GM19324 (cell line): ENCODE results near the gene RGL1.

Experiments
- ATAC-seq: cut with Tn5 transposase; IDR thresholded peaks from one replicate; pipeline ENCODE4 v1.9.1; 2021; ENCODE audit warnings: mild to moderate bottlenecking, moderate library complexity; ENCODE audit not compliant: unreplicated experiment, low FRiP score

RGL1 gene

GRCh38 chr1:183910845-183911244, 105.9 kb downstream of the RGL1 start:
- no peak for ATAC-seq

GRCh38 chr1:183911285-183911684, 106.4 kb downstream of the RGL1 start:
- ATAC-seq = peak; percentile 82

DNA sequence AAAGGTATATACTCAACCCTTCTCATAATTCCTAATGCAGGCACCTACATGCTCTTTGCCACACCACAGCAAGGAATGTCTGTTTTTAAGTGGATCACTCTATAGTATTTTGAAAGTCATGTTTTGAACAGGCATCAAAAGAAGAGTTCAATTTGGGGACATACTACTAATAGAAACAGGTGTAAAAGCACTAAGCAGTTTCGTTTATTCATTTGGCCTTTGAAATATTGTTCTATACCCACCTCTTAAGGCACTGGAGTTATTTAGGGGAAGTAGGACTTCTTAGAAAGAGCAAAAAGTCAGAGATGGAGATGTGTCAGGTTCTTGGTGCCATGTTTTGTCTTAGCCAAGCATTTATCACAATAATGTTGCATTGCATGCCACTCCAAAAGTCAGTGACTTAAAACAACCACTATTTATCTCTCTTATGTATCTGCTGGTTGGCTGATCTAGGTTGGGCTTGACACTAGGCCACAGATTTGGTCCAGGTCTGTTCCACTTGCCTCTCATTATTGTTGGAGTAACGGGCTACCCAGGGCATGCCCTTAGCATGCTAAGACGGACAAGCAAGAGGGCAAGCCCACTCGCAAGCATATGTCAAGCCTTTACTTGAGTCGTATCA, 107.5 kb downstream of the RGL1 start:
- ATAC-seq = peak; percentile 31

GRCh38 chr1:183913567-183913993, 108.7 kb downstream of the RGL1 start:
- ATAC-seq = no peak

DNA sequence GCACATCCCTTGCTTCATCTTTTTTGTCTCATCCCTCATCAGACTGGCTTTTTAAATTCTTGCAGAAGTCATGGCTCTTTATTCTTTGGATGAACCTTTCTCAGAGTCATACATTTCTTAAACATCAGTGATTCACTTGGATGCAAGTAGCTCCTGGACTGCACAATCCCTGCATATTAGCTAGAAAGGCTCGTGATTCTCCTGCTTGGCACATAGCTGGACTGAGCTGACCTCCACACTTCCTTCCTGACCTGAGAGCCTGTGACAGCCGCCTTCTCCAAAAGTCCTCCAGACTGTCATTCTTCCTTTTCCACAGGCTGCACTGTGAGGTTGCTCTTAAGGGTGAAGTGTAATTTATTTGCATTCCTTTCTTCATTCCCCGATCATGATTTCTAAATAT, 109.4 kb downstream of the RGL1 start:
- ATAC-seq = no peak

- no peak for ATAC-seq
These were observed 110.0 kb downstream of the RGL1 start for GRCh38 chr1:183914891-183915290.

GRCh38 chr1:183915625-183916510, 110.9 kb downstream of the RGL1 start:
- peak; percentile 48 for ATAC-seq

DNA sequence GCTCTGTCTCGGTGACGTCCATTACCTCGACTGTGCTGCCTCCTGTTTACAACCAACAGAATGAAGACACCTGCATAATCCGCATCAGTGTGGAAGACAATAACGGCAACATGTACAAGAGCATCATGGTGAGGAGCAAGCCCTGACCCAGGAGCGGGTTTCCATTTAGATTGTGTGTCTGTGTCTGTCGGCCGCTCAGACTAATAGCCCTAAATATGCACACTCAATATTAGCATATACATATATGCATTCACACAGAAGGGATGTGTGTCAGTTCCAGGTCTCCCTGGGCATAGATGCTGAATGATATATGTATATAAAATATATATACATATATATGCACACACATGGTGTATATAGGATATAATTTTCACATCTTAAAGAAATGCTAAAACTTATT, 111.7 kb downstream of the RGL1 start:
- no peak for ATAC-seq

DNA sequence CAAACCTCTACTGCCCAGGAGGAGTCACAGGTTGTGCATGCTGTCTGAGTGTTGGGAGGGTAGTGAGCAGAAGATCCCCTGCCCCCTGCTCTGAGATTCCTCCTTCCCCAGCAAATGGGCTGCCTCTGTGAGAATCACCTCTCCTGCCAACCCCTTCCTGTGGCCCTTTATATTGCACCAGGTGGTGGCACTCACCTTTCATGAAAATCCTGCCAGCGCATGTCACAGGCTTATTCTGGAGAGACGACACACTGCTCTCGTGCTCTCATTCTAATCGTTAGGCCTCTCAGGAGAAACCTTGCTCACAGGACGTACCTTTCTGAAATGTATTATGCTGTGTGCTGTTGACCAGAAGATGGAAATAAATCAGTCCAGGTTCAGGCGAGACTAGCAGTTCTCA, 113.7 kb downstream of the RGL1 start:
- no peak for ATAC-seq

DNA sequence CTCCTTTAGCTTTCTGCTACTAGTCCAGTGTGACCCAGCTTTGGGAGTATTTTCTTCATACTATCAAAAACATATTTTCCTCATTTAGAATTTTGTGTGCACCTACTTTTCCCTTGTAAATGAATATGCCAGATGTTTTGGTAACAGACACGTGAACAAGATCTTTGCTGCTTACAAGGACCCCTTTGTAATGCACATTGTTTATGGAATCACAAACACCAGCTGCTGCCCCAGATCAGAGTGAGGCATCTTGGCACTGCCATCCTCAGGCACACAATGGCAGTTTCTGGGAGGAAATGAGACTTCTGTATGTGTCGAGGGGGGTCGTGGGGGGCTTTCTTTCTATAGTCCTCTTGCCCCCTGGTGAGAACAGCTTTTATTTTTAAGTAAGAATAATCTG, 115.7 kb downstream of the RGL1 start:
- no peak for ATAC-seq

GRCh38 chr1:183922197-183922596, 117.3 kb downstream of the RGL1 start:
- ATAC-seq = no peak

DNA sequence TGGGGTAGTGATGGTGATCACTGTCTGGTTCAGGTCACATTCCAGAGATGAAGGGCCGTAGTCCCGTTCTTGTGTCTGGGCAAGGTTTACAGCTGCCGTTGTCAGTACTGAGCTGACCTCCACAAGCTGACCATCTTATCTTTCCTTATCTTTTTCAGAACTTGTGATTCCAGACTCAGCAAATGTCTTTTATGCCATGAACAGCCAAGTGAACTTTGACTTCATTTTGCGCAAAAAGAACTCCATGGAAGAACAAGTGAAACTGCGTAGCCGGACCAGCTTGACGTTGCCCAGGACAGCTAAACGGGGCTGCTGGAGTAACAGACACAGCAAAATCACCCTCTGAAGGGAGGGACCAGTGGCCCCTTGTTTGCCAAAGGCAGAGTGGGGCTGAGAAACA, 121.0 kb downstream of the RGL1 start:
- no peak for ATAC-seq

DNA sequence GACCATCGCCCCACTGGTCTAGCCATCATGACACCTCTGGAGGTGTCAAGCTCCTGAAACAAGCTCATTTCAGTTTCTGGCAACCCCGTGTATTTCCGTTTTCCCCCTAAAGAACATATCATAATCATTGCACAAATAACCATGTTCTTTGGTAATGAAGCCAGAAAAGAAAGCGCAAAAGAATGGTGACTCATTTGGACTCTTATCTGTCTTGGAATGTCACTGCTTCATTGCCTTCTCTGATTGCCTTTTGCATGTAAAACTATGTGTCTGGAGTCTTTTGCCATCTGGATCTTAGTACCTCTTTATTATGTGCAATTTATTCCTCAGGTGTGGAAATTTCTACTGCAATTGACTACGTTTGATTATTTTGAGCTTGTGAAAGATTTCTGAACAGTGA, 122.1 kb downstream of the RGL1 start:
- ATAC-seq = no peak

GRCh38 chr1:183931646-183932271, 126.8 kb downstream of the RGL1 start:
- ATAC-seq = no peak

DNA sequence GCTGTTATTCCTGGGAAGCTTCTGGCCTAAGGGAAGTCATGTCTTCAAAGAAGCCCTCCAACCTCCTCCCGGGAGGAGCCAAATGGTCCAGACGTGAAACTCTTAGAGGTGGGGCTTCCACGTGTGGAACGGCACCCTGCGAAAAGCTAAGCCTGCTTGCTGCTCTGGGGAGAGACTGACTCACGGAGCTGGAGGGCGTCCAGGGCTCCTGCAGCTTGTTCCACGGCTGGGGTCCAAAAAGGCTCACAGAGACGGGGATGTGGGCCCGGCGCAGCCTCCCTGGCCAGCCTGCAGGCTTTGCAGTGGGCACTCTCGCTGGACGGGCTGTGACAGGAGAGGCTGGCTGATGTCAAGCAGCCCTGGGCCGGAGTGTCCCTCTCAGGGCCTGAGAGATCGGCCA, 127.5 kb downstream of the RGL1 start:
- ATAC-seq = no peak

DNA sequence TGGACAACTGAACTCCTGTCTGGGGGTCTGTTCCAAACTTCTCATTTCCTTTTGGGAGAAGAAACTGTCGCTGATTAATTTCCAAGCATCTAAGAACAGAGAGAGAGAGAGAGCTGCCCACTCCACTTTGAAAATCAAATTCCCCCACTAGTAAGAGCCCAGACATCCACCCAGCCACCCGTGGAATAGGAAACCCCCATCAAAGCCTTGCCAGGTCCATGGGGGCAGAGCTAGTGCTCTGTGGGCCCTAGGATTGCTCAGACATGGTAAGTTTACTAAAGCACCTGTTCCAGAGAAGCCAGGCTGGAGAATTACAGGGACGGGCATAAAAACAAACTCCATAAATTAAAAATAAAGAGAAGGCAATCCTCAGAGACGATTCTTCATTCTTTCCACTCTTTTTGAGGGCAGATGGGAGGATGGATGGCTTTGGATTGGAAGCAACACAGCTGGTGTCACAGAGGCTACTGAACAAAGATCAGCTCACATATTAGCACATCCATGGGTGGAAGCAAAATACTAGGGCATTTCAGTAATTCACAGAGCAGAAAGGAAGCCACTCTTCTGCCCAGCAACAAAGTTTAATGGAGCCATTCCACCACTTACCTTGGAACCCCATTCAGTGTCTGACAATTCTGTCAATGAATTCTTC, 128.7 kb downstream of the RGL1 start:
- ATAC-seq = no peak

- ATAC-seq = no peak
These were observed 129.4 kb downstream of the RGL1 start for GRCh38 chr1:183934314-183934713.

GRCh38 chr1:183936009-183936408, 131.1 kb downstream of the RGL1 start:
- ATAC-seq = no peak

DNA sequence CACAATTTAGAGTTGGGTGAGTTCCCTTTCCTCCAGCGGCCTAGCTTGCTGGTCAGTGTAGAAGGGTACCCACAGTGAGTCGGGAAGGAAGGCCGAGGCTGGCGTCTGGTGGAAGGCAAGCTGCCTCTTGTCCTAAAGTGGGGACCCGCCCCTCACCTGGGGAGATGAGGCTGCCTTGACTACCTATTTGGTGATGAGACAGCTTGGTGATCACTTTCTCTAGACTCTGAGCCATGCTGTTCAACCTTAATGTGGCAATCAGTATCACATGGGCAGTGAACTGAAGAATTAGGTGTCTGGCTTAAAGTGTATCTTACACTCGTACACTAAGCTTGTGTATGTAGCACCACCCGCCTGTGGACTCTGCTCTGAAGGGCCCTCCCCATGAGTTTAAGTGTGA, 131.9 kb downstream of the RGL1 start:
- ATAC-seq = no peak

GRCh38 chr1:183937611-183938010, 132.7 kb downstream of the RGL1 start:
- no peak for ATAC-seq

GRCh38 chr1:183941001-183941400, 136.1 kb downstream of the RGL1 start:
- no peak for ATAC-seq
